ENCODE results near the gene GALNT9. TPM values are rescaled to one million over a fixed set of nuclear protein-coding genes. Genes with fewer than 3 reads are reported as not detected.
"Not testable (repeated sequence)": the region's sequence is repeated elsewhere in the genome, so short reads cannot be mapped to it uniquely, and the experiment has no call there.

The GALNT9 gene
- polyA plus RNA-seq, 1 donor from 2014 or later: 13.5 TPM

GRCh38 chr12:132266370-132266769 lies 63.0 kb downstream of the GALNT9 start:
- no peak overlapping the region for H3K4me2 ChIP-seq (ENCODE audit: low read length)
- no peak overlapping the region for H3K27ac ChIP-seq (ENCODE audit: low read length)
- no peaks in the 10 kb centered on the region for H4K20me1 ChIP-seq (ENCODE audit: insufficient read depth)
- no peaks in the 10 kb centered on the region for H3K27me3 ChIP-seq (ENCODE audit: insufficient read depth, low read depth, low read length)
- H3K9ac ChIP-seq (ENCODE audit: low read length): no peak overlapping the region
- no peaks in the 10 kb centered on the region for H3K79me2 ChIP-seq (replicated peaks; ENCODE audit: insufficient read depth, low read length)
- TF ChIP-seq EP300 (conservative IDR thresholded peaks at IDR 0.05; ENCODE audit: poor library complexity, severe bottlenecking) (no peak), TAF1 (IDR thresholded peaks at IDR 0.05; ENCODE audit: low read depth) (no peak), SMC3 (conservative IDR thresholded peaks at IDR 0.05; ENCODE audit: poor library complexity) (no peak), MXI1 (conservative IDR thresholded peaks at IDR 0.05; ENCODE audit: poor library complexity, severe bottlenecking) (no peak), POLR2AphosphoS5 (IDR thresholded peaks at IDR 0.05) (no peak), REST (IDR thresholded peaks at IDR 0.05; ENCODE audit: borderline replicate concordance) (no peak), RAD21 (conservative IDR thresholded peaks at IDR 0.05) (no peak), CTCF (IDR thresholded peaks at IDR 0.05; ENCODE audit: poor library complexity, severe bottlenecking) (no peak), EZH2 (IDR thresholded peaks at IDR 0.05; ENCODE audit: borderline replicate concordance, insufficient read depth, low read length, poor library complexity, severe bottlenecking) (no peak)
- H3K9me3 ChIP-seq (ENCODE audit: low read length): no peaks in the 10 kb centered on the region
- H2AFZ ChIP-seq (ENCODE audit: low read depth, low read length): no peak overlapping the region
- H3K36me3 ChIP-seq (ENCODE audit: insufficient read depth, low read length): no peaks in the 10 kb centered on the region
- no peaks in the 10 kb centered on the region for H3K9me2 ChIP-seq (ENCODE audit: insufficient read depth, low read length)
- no peaks in the 10 kb centered on the region for H3F3A ChIP-seq (ENCODE audit: insufficient read depth, low read length, poor library complexity, severe bottlenecking)
- H3K4me3 ChIP-seq (ENCODE audit: low read length): no peak overlapping the region

- not testable (repeated sequence) for H3K9me3 ChIP-seq (ENCODE audit: low read length); H3K9ac ChIP-seq (ENCODE audit: low read length); H3K27me3 ChIP-seq (ENCODE audit: insufficient read depth, low read depth, low read length); H3K4me3 ChIP-seq (ENCODE audit: low read length); H3K4me2 ChIP-seq (ENCODE audit: low read length); H3K27ac ChIP-seq (ENCODE audit: low read length); H2AFZ ChIP-seq (ENCODE audit: low read depth, low read length); H4K20me1 ChIP-seq (ENCODE audit: insufficient read depth); H3K9me2 ChIP-seq (ENCODE audit: insufficient read depth, low read length); H3K79me2 ChIP-seq (replicated peaks; ENCODE audit: insufficient read depth, low read length); H3F3A ChIP-seq (ENCODE audit: insufficient read depth, low read length, poor library complexity, severe bottlenecking); H3K36me3 ChIP-seq (ENCODE audit: insufficient read depth, low read length)
These were observed 63.6 kb downstream of the GALNT9 start for GRCh38 chr12:132265822-132266221.
